Measurements from ENCODE around the gene VAV3. TPM values are rescaled to one million over a fixed set of nuclear protein-coding genes. Genes with fewer than 3 reads are reported as not detected.

Gene VAV3
- total RNA-seq, 1 experiment from 2014 or later = 38.2 TPM

DNA sequence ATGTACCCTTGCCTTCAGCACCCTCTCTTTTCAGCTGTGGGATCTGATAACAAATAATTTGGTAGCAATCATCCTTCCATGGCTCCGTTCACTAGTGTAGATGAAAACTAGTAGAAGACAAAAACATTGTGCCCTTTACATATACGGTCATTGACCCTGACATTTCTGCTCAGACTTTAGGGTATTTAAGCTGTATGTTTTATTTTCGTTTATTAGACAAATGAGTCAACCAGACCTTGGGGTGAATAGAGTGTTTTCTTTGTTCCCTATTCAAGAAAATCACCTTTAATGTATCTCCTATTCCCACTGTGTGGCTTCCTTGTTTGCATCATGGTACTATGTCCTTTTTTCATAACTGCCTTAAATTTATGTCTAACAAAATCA lies 187.3 kb downstream of the VAV3 start:
- H3K4me3 Mint-ChIP-seq (ENCODE audit: low read depth, unreplicated experiment) = no peak overlapping the region
- no peaks in the 10 kb centered on the region for H3K36me3 Mint-ChIP-seq (ENCODE audit: insufficient read depth, unreplicated experiment)
- H3K4me1 Mint-ChIP-seq (ENCODE audit: low read depth, unreplicated experiment) = peaks cover 16% of the 10 kb centered on the region
- CTCF ChIA-PET = no interaction called here
- no peak overlapping the region for H3K27ac Mint-ChIP-seq (ENCODE audit: unreplicated experiment)
- intact Hi-C loops (cut with micrococcal nuclease; ENCODE audit: unreplicated experiment) = no loop called here
- no peak for DNase-seq
- no TSS peak for BruUV-seq (replicated peaks)
- TF ChIP-seq, protein P1, sequence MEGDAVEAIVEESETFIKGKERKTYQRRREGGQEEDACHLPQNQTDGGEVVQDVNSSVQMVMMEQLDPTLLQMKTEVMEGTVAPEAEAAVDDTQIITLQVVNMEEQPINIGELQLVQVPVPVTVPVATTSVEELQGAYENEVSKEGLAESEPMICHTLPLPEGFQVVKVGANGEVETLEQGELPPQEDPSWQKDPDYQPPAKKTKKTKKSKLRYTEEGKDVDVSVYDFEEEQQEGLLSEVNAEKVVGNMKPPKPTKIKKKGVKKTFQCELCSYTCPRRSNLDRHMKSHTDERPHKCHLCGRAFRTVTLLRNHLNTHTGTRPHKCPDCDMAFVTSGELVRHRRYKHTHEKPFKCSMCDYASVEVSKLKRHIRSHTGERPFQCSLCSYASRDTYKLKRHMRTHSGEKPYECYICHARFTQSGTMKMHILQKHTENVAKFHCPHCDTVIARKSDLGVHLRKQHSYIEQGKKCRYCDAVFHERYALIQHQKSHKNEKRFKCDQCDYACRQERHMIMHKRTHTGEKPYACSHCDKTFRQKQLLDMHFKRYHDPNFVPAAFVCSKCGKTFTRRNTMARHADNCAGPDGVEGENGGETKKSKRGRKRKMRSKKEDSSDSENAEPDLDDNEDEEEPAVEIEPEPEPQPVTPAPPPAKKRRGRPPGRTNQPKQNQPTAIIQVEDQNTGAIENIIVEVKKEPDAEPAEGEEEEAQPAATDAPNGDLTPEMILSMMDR (IDR thresholded peaks at IDR 0.05; ENCODE audit: unreplicated experiment) = no peak
- H3K27me3 Mint-ChIP-seq (ENCODE audit: unreplicated experiment) = no peaks in the 10 kb centered on the region
- H3K9me3 Mint-ChIP-seq (ENCODE audit: low read depth, unreplicated experiment) = no peaks in the 10 kb centered on the region

DNA sequence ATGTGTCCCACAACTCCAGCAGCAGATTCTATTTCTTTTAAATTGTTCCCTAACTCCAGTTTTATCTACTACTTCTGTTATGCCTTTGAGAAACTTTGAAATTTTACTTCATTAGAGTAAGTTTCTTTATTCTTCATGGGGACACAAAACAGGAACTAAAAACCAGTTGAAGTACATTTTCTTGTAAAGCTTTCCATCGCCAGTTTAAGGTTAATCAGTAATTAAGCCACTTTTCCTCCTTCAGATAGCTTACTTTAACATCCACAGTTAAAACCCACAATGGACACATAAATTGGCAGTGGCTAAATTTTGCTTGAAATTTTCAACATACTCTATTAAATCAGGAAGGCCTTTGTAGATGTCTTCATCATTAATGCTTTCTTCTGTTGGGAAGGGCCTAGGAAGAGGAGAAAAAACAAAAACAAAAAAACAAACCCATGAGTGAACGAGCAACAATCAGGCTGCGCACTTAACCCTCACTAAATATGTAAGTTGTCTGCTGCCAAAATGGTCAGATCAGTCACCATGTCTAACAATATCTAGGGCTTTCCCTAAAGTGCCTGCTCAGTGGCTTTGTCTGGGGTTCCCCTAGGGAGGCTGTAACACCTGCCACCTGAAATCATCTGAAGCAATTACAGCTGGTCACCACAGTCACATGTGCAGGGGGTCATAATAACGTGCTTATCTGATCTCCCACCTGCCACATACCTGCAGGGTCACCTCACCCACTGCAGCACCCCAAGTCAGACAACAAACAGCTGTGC lies 187.9 kb downstream of the VAV3 start:
- Mint-ChIP-seq H3K4me1 (ENCODE audit: low read depth, unreplicated experiment) (peaks cover 16% of the 10 kb centered on the region), H3K36me3 (ENCODE audit: insufficient read depth, unreplicated experiment) (no peaks in the 10 kb centered on the region), H3K27ac (ENCODE audit: unreplicated experiment) (no peak overlapping the region), H3K4me3 (ENCODE audit: low read depth, unreplicated experiment) (no peak overlapping the region), H3K9me3 (ENCODE audit: low read depth, unreplicated experiment) (no peaks in the 10 kb centered on the region), H3K27me3 (ENCODE audit: unreplicated experiment) (no peaks in the 10 kb centered on the region)
- intact Hi-C loops (cut with micrococcal nuclease; ENCODE audit: unreplicated experiment) = no loop called here
- no peak for DNase-seq
- CTCF ChIA-PET = interaction anchor here (0.9 kb wide), 1 partner anchor 349 kb away, joined by 3 read pairs; no protein-coding TSS in a partner anchor
- no TSS peak for BruUV-seq (replicated peaks)
- TF ChIP-seq, protein P1 (IDR thresholded peaks at IDR 0.05; ENCODE audit: unreplicated experiment) = no peak

DNA sequence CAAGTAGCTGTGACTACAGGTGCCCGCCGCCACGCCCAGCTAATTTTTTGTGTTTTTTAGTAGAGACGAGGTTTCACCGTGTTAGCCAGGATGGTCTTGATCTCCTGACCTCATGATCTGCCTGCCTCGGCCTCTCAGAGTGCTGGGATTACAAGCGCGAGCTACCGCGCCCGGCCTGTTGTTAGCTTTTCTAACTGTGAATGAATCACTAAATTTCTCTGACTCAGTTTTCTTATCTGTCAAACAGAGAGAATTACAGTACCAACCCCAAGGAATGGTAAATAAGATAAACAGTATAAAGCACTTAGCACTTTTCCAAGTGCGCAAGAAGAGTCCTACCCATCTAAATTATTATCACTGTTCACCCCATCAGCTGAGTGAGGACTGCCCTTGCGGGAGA lies 193.6 kb downstream of the VAV3 start:
- CTCF ChIA-PET = no interaction called here
- no TSS peak for BruUV-seq (replicated peaks)
- Mint-ChIP-seq H3K4me3 (ENCODE audit: low read depth, unreplicated experiment) (no peak overlapping the region), H3K4me1 (ENCODE audit: low read depth, unreplicated experiment) (peaks cover 5% of the 10 kb centered on the region), H3K9me3 (ENCODE audit: low read depth, unreplicated experiment) (no peaks in the 10 kb centered on the region), H3K27ac (ENCODE audit: unreplicated experiment) (no peak overlapping the region), H3K36me3 (ENCODE audit: insufficient read depth, unreplicated experiment) (no peaks in the 10 kb centered on the region), H3K27me3 (ENCODE audit: unreplicated experiment) (no peaks in the 10 kb centered on the region)
- intact Hi-C loops (cut with micrococcal nuclease; ENCODE audit: unreplicated experiment) = no loop called here
- TF ChIP-seq, protein P1 (IDR thresholded peaks at IDR 0.05; ENCODE audit: unreplicated experiment) = no peak
- DNase-seq = no peak

DNA sequence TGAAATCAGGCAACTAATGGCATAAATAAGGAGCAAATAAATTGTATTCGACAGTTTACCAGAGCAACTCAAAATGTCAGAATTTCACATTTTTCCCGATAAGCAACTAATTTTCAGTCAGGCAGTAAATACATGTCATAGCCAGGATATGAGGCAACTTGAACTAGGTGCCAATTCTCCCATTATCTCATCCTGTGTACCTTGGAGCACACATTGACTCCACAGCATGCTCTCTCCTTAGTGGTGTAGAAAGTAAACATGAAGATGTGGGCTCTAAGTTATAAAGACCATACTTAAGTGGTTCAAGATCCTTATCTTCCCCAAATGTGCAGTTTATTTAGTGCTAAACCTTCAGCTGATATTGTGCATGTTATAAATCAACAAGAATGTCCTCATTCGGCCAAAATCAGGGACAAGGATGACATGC lies 197.8 kb downstream of the VAV3 start:
- no peaks in the 10 kb centered on the region for H3K36me3 Mint-ChIP-seq (ENCODE audit: insufficient read depth, unreplicated experiment)
- no peak for DNase-seq
- no peaks in the 10 kb centered on the region for H3K27me3 Mint-ChIP-seq (ENCODE audit: unreplicated experiment)
- BruUV-seq (replicated peaks) = no TSS peak
- TF ChIP-seq, protein P1 (IDR thresholded peaks at IDR 0.05; ENCODE audit: unreplicated experiment) = no peak
- H3K9me3 Mint-ChIP-seq (ENCODE audit: low read depth, unreplicated experiment) = no peaks in the 10 kb centered on the region
- intact Hi-C loops (cut with micrococcal nuclease; ENCODE audit: unreplicated experiment) = no loop called here
- no peaks in the 10 kb centered on the region for H3K4me1 Mint-ChIP-seq (ENCODE audit: low read depth, unreplicated experiment)
- CTCF ChIA-PET = no interaction called here
- no peak overlapping the region for H3K27ac Mint-ChIP-seq (ENCODE audit: unreplicated experiment)
- H3K4me3 Mint-ChIP-seq (ENCODE audit: low read depth, unreplicated experiment) = no peak overlapping the region

Data from Calu3 (cell line).